Prostate gland (tissue), 2 donors: ENCODE measurements around the gene ADAMTS7.
"Not testable (repeated sequence)": the region's sequence is repeated elsewhere in the genome, so short reads cannot be mapped to it uniquely, and the experiment has no call there.

Source experiments
- POLR2A ChIP-seq: fragments of 450-650 bp; IDR thresholded peaks from one replicate; pipeline ENCODE4 v1.6.1; 2016; ENCODE audit warnings: antibody characterized with exemption, mild to moderate bottlenecking
- POLR2AphosphoS5 ChIP-seq: sonication (generic); formaldehyde crosslinking; IDR thresholded peaks from one replicate; pipeline ENCODE4 v1.6.1; 2017; ENCODE audit warnings: antibody characterized with exemption
- TF ChIP-seq, protein P1 (sequence below), 4 experiments: fragments of 200-600 bp in 2 of 4; fragments of 450-650 bp in 2 of 4; sonication (generic) in 2 of 4; IDR thresholded peaks; 1 replicate in 3 of 4; 2 replicates in 1 of 4; pipeline ENCODE4 v1.5.1; 2016 to 2019; ENCODE audit warnings: antibody characterized with exemption in 4 of 4, mild to moderate bottlenecking in 2 of 4, moderate library complexity in 2 of 4

DNA sequence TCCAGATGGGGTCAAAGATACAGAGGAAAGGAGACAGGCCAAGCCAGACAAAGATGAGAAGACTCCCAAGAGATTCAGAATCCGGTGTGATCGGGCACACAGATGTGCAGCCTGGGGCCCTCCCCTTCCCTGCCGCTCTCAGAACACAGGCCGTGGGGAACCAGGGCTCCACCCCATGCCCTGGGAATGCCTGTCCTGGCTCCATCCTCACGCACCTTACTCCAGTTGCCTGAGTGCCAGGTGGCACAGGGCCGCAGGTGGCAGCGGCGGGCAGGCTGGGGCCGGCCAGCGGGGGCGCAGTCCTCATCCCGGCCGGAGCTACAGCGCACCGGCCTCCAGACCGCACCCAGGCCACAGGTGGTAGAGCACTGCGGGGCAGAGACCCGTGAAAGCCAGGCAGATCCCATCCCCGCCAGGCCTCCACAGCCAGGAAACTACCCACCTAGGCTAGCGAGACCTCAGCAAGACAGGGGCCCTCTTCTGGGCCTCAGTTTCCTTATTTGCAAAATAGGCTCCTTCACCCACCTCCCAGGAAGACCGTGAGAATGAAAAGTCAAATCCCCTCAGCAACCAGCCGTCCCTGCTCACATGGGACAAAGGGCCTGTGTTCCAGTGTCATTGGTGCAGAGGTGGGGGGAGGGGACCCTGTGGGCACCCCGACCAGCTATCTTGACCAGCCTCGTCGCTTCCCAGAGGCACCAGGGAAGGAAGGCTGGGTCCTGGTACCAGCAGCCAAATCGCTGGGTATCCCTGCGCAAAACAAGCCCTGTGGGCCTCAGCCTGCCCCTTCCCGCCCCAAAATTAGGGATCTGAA lies 46.7 kb downstream of the ADAMTS7 start:
- TF ChIP-seq, protein P1, sequence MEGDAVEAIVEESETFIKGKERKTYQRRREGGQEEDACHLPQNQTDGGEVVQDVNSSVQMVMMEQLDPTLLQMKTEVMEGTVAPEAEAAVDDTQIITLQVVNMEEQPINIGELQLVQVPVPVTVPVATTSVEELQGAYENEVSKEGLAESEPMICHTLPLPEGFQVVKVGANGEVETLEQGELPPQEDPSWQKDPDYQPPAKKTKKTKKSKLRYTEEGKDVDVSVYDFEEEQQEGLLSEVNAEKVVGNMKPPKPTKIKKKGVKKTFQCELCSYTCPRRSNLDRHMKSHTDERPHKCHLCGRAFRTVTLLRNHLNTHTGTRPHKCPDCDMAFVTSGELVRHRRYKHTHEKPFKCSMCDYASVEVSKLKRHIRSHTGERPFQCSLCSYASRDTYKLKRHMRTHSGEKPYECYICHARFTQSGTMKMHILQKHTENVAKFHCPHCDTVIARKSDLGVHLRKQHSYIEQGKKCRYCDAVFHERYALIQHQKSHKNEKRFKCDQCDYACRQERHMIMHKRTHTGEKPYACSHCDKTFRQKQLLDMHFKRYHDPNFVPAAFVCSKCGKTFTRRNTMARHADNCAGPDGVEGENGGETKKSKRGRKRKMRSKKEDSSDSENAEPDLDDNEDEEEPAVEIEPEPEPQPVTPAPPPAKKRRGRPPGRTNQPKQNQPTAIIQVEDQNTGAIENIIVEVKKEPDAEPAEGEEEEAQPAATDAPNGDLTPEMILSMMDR (IDR thresholded peaks at IDR 0.05), result not testable (repeated sequence)
- not testable (repeated sequence) for TF ChIP-seq POLR2A, POLR2AphosphoS5
